K562 (cell line): Measurements from ENCODE around the gene RAB7A. TPM values are rescaled to one million over a fixed set of nuclear protein-coding genes. Genes with fewer than 3 reads are reported as not detected.

Source experiments
- CBFA2T2 ChIP-seq: fragments of 450-650 bp; conservative IDR thresholded peaks from 2 replicates; pipeline ENCODE4 v1.6.1; 2017; ENCODE audit warnings: mild to moderate bottlenecking
- CC2D1A ChIP-seq: fragments of 450-650 bp; IDR thresholded peaks from 2 replicates; pipeline ENCODE4 v1.6.1; 2017; ENCODE audit warnings: mild to moderate bottlenecking
- EP400 ChIP-seq: fragments of 450-650 bp; IDR thresholded peaks from 2 replicates; pipeline ENCODE4 v1.6.1; 2017; ENCODE audit warnings: antibody characterized with exemption, mild to moderate bottlenecking, moderate library complexity
- HINFP ChIP-seq: fragments of 450-650 bp; conservative IDR thresholded peaks from 2 replicates; pipeline ENCODE4 v1.6.1; 2016; ENCODE audit warnings: missing genetic modification characterization, low read depth, mild to moderate bottlenecking, control low read depth, missing compliant biosample characterization
- HNRNPH1 ChIP-seq: fragments of 200-400 bp; formaldehyde crosslinking; optimal IDR thresholded peaks from 2 replicates; pipeline ENCODE3; 2017; ENCODE audit warnings: low read depth, mild to moderate bottlenecking, low read length, moderate library complexity
- RBBP5 ChIP-seq: fragments of 200-600 bp; sonication (generic); IDR thresholded peaks from 2 replicates; pipeline ENCODE4 v1.6.1; 2012; ENCODE audit warnings: borderline replicate concordance, mild to moderate bottlenecking, low read length, control low read depth, inconsistent platforms; ENCODE audit not compliant: insufficient read depth, poor library complexity, severe bottlenecking
- SMARCA5 ChIP-seq: fragments of 450-650 bp; IDR thresholded peaks from 2 replicates; pipeline ENCODE4 v1.6.1; 2016
- SNRNP70 ChIP-seq: fragments of 200-400 bp; formaldehyde crosslinking; optimal IDR thresholded peaks from 2 replicates; pipeline ENCODE3; 2017; ENCODE audit warnings: low read depth, low read length
- YY1 ChIP-seq, 3 experiments: IDR thresholded peaks; 2 replicates each; pipeline ENCODE4 v1.6.1; 2011; ENCODE audit warnings: low read length in 2 of 3, mild to moderate bottlenecking in 2 of 3, moderate library complexity in 2 of 3, borderline replicate concordance in 1 of 3, control low read depth in 1 of 3, low read depth in 1 of 3; ENCODE audit not compliant: insufficient read depth in 3 of 3, insufficient replicate concordance in 2 of 3, control insufficient read depth in 1 of 3, insufficient read length in 1 of 3; ENCODE audit errors: extremely low read depth in 1 of 3
- ZNF239 ChIP-seq: fragments of 250-450 bp; sonication (Bioruptor Pico); IDR thresholded peaks from 2 replicates; pipeline ENCODE4 v1.4.0; 2020; ENCODE audit warnings: mild to moderate bottlenecking
- ZNF586 ChIP-seq: fragments of 450-650 bp; formaldehyde crosslinking; conservative IDR thresholded peaks from 2 replicates; pipeline ENCODE4 v1.4.0; 2020; ENCODE audit warnings: mild to moderate bottlenecking, moderate library complexity
- ZZZ3 ChIP-seq: fragments of 450-650 bp; IDR thresholded peaks from 2 replicates; pipeline ENCODE4 v1.6.1; 2016; ENCODE audit warnings: antibody characterized with exemption, mild to moderate bottlenecking, moderate library complexity
- polyA plus RNA-seq, 8 experiments: library from polyadenylated mRNA; depleted of rRNA in 4 of 8; stranded (reverse) in 5 of 8; unstranded in 3 of 8; fragments of >200 nt; fragmentation: Nextera tagmentation in 2 of 8; fragmentation: Illumina TruSeq in 1 of 8; extraction: Ambion mirVana in 2 of 8; extraction: Trizol in 1 of 8; gene quantifications; 2 replicates each; pipeline versions ENCODE4 v1.2.1 to v1.2.3, GENCODE V29; 2011 to 2014; ENCODE audit warnings: inconsistent platforms in 1 of 8, missing spikeins in 1 of 8
- total RNA-seq, 7 experiments: library from RNA; depleted of rRNA in 6 of 7; stranded (reverse); fragments of >200 nt in 6 of 7; fragmentation: Illumina TruSeq in 2 of 7; extraction: Trizol in 2 of 7; gene quantifications; 2 replicates each; pipeline versions ENCODE4 v1.2.1 to v1.2.3, GENCODE V29; 2011 to 2021; ENCODE audit warnings: low replicate concordance in 1 of 7
- TF ChIP-seq, protein P1 (sequence below): fragments of 450-650 bp; formaldehyde crosslinking; IDR thresholded peaks from 2 replicates; pipeline ENCODE4 v1.4.0; 2020; ENCODE audit warnings: mild to moderate bottlenecking, moderate library complexity
- TF ChIP-seq, protein P2 (sequence below): sonication (generic); formaldehyde crosslinking; IDR thresholded peaks from 2 replicates; pipeline ENCODE4 v1.8.0; 2023; ENCODE audit warnings: mild to moderate bottlenecking, missing genetic modification reagents
- TF ChIP-seq, protein P3 (sequence below), 2 experiments: fragments of 450-650 bp; IDR thresholded peaks; 2 replicates each; pipeline ENCODE4 v1.6.1; 2018; ENCODE audit warnings: mild to moderate bottlenecking in 2 of 2, low read depth in 1 of 2; ENCODE audit not compliant: partially characterized antibody in 2 of 2

RAB7A gene
- total and polyA plus RNA-seq, 9 of the 15 experiments (the other 6 are each of a cell fraction or from before 2014, with no cell fraction given), result 30.9 to 204 (median 72.8) TPM

DNA sequence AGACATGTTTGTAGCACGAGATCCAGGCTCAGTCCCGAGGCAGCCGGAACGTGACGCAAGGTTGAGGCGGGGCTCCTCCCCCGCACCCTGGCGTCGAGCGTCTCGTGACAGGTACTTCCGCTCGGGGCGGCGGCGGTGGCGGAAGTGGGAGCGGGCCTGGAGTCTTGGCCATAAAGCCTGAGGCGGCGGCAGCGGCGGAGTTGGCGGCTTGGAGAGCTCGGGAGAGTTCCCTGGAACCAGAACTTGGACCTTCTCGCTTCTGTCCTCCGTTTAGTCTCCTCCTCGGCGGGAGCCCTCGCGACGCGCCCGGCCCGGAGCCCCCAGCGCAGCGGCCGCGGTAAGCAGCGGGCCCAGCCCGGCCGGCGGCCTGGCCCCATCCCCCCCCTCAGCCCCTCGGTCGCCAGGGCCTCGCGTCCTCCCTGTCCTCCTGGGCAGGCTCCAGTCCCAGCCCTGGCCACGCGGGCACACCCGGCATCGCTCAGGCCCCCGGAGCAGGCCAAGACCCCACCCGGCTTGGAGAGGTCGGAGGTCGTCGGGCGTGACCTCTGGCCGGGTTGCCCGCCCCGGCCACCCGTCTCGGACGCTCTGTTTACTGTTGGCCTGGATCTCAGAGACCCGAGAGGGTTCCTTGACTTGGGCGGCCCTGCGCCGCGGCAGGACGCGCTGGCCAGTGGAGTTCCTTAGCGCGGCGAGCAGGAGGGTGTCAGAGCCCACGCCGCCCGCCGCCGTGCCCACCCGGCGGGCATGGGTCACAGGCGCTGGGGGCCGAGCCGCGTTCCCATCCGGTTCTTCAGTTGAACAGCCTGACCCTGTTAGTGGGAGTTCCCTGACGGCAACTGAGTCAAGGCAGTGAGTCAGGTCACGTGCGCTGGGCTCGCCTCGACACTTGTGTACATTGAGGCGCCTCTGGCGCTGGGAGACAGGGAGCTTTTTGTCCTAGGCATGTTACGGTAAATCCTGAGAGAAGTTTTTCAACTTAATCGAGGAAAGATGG, at the start of gene RAB7A (continued):
- TF ChIP-seq CBFA2T2 (peak; percentile 46; the same call in 1 of the 2 replicates), EP400 (peak; percentile 77), HINFP (no peak), HNRNPH1 (no peak), SMARCA5 (no peak), ZZZ3 (no peak), YY1 (IDR thresholded peaks at IDR 0.05; ENCODE audit: borderline replicate concordance in 1 of 3, control insufficient read depth in 1 of 3, extremely low read depth in 1 of 3, insufficient read depth in 3 of 3, insufficient read length in 1 of 3, insufficient replicate concordance in 2 of 3, low read depth in 1 of 3, low read length in 2 of 3) (no peak), CC2D1A (no peak), ZNF586 (CRISPR knock-in tag) (no peak), RBBP5 (peak; percentile 65), SNRNP70 (no peak), ZNF239 (CRISPR knock-in tag) (no peak; the same call in 1 of the 2 replicates)
- TF ChIP-seq, protein P1, sequence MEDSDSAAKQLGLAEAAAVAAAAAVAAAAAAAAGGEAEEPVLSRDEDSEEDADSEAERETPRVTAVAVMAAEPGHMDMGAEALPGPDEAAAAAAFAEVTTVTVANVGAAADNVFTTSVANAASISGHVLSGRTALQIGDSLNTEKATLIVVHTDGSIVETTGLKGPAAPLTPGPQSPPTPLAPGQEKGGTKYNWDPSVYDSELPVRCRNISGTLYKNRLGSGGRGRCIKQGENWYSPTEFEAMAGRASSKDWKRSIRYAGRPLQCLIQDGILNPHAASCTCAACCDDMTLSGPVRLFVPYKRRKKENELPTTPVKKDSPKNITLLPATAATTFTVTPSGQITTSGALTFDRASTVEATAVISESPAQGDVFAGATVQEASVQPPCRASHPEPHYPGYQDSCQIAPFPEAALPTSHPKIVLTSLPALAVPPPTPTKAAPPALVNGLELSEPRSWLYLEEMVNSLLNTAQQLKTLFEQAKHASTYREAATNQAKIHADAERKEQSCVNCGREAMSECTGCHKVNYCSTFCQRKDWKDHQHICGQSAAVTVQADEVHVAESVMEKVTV (CRISPR knock-in tag), result no peak
- TF ChIP-seq, protein P2, sequence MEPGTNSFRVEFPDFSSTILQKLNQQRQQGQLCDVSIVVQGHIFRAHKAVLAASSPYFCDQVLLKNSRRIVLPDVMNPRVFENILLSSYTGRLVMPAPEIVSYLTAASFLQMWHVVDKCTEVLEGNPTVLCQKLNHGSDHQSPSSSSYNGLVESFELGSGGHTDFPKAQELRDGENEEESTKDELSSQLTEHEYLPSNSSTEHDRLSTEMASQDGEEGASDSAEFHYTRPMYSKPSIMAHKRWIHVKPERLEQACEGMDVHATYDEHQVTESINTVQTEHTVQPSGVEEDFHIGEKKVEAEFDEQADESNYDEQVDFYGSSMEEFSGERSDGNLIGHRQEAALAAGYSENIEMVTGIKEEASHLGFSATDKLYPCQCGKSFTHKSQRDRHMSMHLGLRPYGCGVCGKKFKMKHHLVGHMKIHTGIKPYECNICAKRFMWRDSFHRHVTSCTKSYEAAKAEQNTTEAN (CRISPR knock-in tag), result peak; percentile 35; the same call in 1 of the 2 replicates
- TF ChIP-seq, protein P3, sequence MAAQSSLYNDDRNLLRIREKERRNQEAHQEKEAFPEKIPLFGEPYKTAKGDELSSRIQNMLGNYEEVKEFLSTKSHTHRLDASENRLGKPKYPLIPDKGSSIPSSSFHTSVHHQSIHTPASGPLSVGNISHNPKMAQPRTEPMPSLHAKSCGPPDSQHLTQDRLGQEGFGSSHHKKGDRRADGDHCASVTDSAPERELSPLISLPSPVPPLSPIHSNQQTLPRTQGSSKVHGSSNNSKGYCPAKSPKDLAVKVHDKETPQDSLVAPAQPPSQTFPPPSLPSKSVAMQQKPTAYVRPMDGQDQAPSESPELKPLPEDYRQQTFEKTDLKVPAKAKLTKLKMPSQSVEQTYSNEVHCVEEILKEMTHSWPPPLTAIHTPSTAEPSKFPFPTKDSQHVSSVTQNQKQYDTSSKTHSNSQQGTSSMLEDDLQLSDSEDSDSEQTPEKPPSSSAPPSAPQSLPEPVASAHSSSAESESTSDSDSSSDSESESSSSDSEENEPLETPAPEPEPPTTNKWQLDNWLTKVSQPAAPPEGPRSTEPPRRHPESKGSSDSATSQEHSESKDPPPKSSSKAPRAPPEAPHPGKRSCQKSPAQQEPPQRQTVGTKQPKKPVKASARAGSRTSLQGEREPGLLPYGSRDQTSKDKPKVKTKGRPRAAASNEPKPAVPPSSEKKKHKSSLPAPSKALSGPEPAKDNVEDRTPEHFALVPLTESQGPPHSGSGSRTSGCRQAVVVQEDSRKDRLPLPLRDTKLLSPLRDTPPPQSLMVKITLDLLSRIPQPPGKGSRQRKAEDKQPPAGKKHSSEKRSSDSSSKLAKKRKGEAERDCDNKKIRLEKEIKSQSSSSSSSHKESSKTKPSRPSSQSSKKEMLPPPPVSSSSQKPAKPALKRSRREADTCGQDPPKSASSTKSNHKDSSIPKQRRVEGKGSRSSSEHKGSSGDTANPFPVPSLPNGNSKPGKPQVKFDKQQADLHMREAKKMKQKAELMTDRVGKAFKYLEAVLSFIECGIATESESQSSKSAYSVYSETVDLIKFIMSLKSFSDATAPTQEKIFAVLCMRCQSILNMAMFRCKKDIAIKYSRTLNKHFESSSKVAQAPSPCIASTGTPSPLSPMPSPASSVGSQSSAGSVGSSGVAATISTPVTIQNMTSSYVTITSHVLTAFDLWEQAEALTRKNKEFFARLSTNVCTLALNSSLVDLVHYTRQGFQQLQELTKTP (IDR thresholded peaks at IDR 0.05; ENCODE audit: low read depth in 1 of 2, partially characterized antibody in 2 of 2), result peak in 1 of 2 experiments; percentile 46
